ENCODE measurements around the gene ZBTB12.

The ZBTB12 gene

GRCh38 chr6:31896493-31896855 lies 5.4 kb downstream of the ZBTB12 start:
- no peak for DNase-seq

- DNase-seq: no peak
These were observed 9.1 kb downstream of the ZBTB12 start for GRCh38 chr6:31892821-31893220.

GRCh38 chr6:31889331-31889972 lies 12.4 kb downstream of the ZBTB12 start:
- no peak for DNase-seq

- DNase-seq: peak; percentile 20
These were observed 13.3 kb downstream of the ZBTB12 start for GRCh38 chr6:31888276-31889258.

GRCh38 chr6:31887173-31888007 lies 14.5 kb downstream of the ZBTB12 start:
- no peak for DNase-seq

- DNase-seq: no peak
These were observed 15.3 kb downstream of the ZBTB12 start for GRCh38 chr6:31886541-31886991.

GRCh38 chr6:31884528-31885035 lies 17.3 kb downstream of the ZBTB12 start:
- no peak for DNase-seq

- no peak for DNase-seq
These were observed 18.2 kb downstream of the ZBTB12 start for GRCh38 chr6:31883676-31884075.

GRCh38 chr6:31882344-31882743 lies 19.5 kb downstream of the ZBTB12 start:
- no peak for DNase-seq

GRCh38 chr6:31881136-31881859 lies 20.6 kb downstream of the ZBTB12 start:
- DNase-seq: no peak

GRCh38 chr6:31880616-31881015 lies 21.3 kb downstream of the ZBTB12 start:
- no peak for DNase-seq

- DNase-seq: no peak
These were observed 22.0 kb downstream of the ZBTB12 start for GRCh38 chr6:31879901-31880300.

GRCh38 chr6:31879143-31879542 lies 22.7 kb downstream of the ZBTB12 start:
- DNase-seq: no peak

- no peak for DNase-seq
These were observed 23.2 kb downstream of the ZBTB12 start, which contains the start of gene SLC44A4 for GRCh38 chr6:31878726-31879125. Gene SLC44A4 (minus strand): TSS chr6:31878997. CDS start chr6:31878980, 17 bp downstream.

- DNase-seq: no peak
These were observed 23.7 kb downstream of the ZBTB12 start for GRCh38 chr6:31878222-31878621.

GRCh38 chr6:31877651-31878161 lies 24.2 kb downstream of the ZBTB12 start:
- DNase-seq: no peak

GRCh38 chr6:31877125-31877650 lies 24.7 kb downstream of the ZBTB12 start:
- DNase-seq: no peak

GRCh38 chr6:31876357-31876756 lies 25.5 kb downstream of the ZBTB12 start:
- DNase-seq: no peak

GRCh38 chr6:31875877-31876276 lies 26.0 kb downstream of the ZBTB12 start:
- DNase-seq: no peak

- DNase-seq: no peak
These were observed 26.9 kb downstream of the ZBTB12 start for GRCh38 chr6:31874836-31875572.
